ENCODE data around the gene ABLIM1. TPM values are rescaled to one million over a fixed set of nuclear protein-coding genes. Genes with fewer than 3 reads are reported as not detected.

Gene ABLIM1
- total RNA-seq, 1 experiment from 2014 or later, result 62.1 TPM

- Mint-ChIP-seq H3K27ac (no peak overlapping the region), H3K9me3 (peaks cover 5% of the 10 kb centered on the region), H3K36me3 (no peaks in the 10 kb centered on the region), H3K4me3 (peak overlapping the region; percentile 88), H3K4me1 (peaks cover 33% of the 10 kb centered on the region), H3K27me3 (ENCODE audit: low read depth) (peaks cover 62% of the 10 kb centered on the region)
- ChIA-PET CTCF (interaction anchor here (0.6 to 4.2 kb wide), 17 partner anchors 9 to 418 kb away, joined by 3 to 106 read pairs (median 4); partner anchors contain the start of gene FHIP2A), POLR2A (interaction anchor here (0.9 to 1.0 kb wide), 2 partner anchors 100 to 229 kb away, joined by 3 to 5 read pairs; partner anchors contain the start of gene CCDC186)
- peak; percentile 66 for DNase-seq (ENCODE audit: low spot score)
- ATAC-seq, result peak; percentile 68
- TF ChIP-seq JAZF1 (CRISPR knock-in tag; IDR thresholded peaks at IDR 0.05) (no peak), PRDM15 (CRISPR knock-in tag; IDR thresholded peaks at IDR 0.05) (peak; percentile 66), MAX (CRISPR knock-in tag; IDR thresholded peaks at IDR 0.05) (no peak), IRF2 (CRISPR knock-in tag; IDR thresholded peaks at IDR 0.05; ENCODE audit: borderline replicate concordance, low read depth) (no peak), ATF6 (CRISPR knock-in tag; IDR thresholded peaks at IDR 0.05) (no peak), NR2C2 (CRISPR knock-in tag; IDR thresholded peaks at IDR 0.05) (no peak), ZNF532 (CRISPR knock-in tag; IDR thresholded peaks at IDR 0.05; ENCODE audit: borderline replicate concordance) (no peak)
- TF ChIP-seq, protein P1, sequence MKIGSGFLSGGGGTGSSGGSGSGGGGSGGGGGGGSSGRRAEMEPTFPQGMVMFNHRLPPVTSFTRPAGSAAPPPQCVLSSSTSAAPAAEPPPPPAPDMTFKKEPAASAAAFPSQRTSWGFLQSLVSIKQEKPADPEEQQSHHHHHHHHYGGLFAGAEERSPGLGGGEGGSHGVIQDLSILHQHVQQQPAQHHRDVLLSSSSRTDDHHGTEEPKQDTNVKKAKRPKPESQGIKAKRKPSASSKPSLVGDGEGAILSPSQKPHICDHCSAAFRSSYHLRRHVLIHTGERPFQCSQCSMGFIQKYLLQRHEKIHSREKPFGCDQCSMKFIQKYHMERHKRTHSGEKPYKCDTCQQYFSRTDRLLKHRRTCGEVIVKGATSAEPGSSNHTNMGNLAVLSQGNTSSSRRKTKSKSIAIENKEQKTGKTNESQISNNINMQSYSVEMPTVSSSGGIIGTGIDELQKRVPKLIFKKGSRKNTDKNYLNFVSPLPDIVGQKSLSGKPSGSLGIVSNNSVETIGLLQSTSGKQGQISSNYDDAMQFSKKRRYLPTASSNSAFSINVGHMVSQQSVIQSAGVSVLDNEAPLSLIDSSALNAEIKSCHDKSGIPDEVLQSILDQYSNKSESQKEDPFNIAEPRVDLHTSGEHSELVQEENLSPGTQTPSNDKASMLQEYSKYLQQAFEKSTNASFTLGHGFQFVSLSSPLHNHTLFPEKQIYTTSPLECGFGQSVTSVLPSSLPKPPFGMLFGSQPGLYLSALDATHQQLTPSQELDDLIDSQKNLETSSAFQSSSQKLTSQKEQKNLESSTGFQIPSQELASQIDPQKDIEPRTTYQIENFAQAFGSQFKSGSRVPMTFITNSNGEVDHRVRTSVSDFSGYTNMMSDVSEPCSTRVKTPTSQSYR (CRISPR knock-in tag; IDR thresholded peaks at IDR 0.05), result 0 out of 2 replicates have a peak, but pooled peaks have one; percentile 19
- TF ChIP-seq, protein P2, sequence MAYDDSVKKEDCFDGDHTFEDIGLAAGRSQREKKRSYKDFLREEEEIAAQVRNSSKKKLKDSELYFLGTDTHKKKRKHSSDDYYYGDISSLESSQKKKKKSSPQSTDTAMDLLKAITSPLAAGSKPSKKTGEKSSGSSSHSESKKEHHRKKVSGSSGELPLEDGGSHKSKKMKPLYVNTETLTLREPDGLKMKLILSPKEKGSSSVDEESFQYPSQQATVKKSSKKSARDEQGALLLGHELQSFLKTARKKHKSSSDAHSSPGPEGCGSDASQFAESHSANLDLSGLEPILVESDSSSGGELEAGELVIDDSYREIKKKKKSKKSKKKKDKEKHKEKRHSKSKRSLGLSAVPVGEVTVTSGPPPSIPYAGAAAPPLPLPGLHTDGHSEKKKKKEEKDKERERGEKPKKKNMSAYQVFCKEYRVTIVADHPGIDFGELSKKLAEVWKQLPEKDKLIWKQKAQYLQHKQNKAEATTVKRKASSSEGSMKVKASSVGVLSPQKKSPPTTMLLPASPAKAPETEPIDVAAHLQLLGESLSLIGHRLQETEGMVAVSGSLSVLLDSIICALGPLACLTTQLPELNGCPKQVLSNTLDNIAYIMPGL (CRISPR knock-in tag; IDR thresholded peaks at IDR 0.05), result no peak
- TF ChIP-seq, protein P3, sequence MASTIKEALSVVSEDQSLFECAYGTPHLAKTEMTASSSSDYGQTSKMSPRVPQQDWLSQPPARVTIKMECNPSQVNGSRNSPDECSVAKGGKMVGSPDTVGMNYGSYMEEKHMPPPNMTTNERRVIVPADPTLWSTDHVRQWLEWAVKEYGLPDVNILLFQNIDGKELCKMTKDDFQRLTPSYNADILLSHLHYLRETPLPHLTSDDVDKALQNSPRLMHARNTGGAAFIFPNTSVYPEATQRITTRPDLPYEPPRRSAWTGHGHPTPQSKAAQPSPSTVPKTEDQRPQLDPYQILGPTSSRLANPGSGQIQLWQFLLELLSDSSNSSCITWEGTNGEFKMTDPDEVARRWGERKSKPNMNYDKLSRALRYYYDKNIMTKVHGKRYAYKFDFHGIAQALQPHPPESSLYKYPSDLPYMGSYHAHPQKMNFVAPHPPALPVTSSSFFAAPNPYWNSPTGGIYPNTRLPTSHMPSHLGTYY (CRISPR knock-in tag; IDR thresholded peaks at IDR 0.05), result no peak
- TF ChIP-seq, protein P4, sequence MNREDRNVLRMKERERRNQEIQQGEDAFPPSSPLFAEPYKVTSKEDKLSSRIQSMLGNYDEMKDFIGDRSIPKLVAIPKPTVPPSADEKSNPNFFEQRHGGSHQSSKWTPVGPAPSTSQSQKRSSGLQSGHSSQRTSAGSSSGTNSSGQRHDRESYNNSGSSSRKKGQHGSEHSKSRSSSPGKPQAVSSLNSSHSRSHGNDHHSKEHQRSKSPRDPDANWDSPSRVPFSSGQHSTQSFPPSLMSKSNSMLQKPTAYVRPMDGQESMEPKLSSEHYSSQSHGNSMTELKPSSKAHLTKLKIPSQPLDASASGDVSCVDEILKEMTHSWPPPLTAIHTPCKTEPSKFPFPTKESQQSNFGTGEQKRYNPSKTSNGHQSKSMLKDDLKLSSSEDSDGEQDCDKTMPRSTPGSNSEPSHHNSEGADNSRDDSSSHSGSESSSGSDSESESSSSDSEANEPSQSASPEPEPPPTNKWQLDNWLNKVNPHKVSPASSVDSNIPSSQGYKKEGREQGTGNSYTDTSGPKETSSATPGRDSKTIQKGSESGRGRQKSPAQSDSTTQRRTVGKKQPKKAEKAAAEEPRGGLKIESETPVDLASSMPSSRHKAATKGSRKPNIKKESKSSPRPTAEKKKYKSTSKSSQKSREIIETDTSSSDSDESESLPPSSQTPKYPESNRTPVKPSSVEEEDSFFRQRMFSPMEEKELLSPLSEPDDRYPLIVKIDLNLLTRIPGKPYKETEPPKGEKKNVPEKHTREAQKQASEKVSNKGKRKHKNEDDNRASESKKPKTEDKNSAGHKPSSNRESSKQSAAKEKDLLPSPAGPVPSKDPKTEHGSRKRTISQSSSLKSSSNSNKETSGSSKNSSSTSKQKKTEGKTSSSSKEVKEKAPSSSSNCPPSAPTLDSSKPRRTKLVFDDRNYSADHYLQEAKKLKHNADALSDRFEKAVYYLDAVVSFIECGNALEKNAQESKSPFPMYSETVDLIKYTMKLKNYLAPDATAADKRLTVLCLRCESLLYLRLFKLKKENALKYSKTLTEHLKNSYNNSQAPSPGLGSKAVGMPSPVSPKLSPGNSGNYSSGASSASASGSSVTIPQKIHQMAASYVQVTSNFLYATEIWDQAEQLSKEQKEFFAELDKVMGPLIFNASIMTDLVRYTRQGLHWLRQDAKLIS (CRISPR knock-in tag; IDR thresholded peaks at IDR 0.05; ENCODE audit: borderline replicate concordance), result no peak
These were observed 254.4 kb downstream of the ABLIM1 start for GRCh38 chr10:114403541-114404161.
